Tibial nerve (tissue), 4 donors: Measurements from ENCODE around the gene BMP8A.

ENCODE experiments used
- CTCF ChIP-seq, 5 experiments: fragments of 200-600 bp in 3 of 5; fragments of 450-650 bp in 2 of 5; sonication (generic) in 3 of 5; IDR thresholded peaks; one replicate each; pipeline ENCODE4 v1.5.1; 2016 to 2019; ENCODE audit warnings: antibody characterized with exemption in 5 of 5, mild to moderate bottlenecking in 3 of 5, moderate library complexity in 2 of 5
- EP300 ChIP-seq, 2 donors: sonication (generic); formaldehyde crosslinking; IDR thresholded peaks; one replicate each; pipeline ENCODE4 v1.6.1; 2017; ENCODE audit warnings: antibody characterized with exemption in 2 of 2, mild to moderate bottlenecking in 1 of 2
- POLR2A ChIP-seq, 2 donors: fragments of 450-650 bp; IDR thresholded peaks; one replicate each; pipeline ENCODE4 v1.6.1; 2017; ENCODE audit warnings: antibody characterized with exemption in 2 of 2, mild to moderate bottlenecking in 2 of 2, moderate library complexity in 2 of 2

GRCh38 chr1:39478126-39478915 lies 13.1 kb upstream of the BMP8A start:
- TF ChIP-seq CTCF (IDR thresholded peaks at IDR 0.05) (no peak), POLR2A (IDR thresholded peaks at IDR 0.05) (no peak), EP300 (IDR thresholded peaks at IDR 0.05) (no peak)
